NB4 (cell line): ENCODE measurements around the gene DOCK9.

ENCODE experiments used
- CTCF ChIP-seq: IDR thresholded peaks from one replicate; pipeline ENCODE4 v1.5.1; 2012; ENCODE audit warnings: low read depth, low read length
- MAX ChIP-seq: IDR thresholded peaks from 2 replicates; pipeline ENCODE4 v1.6.1; 2011; ENCODE audit warnings: low read depth, low read length
- MYC ChIP-seq: IDR thresholded peaks from 2 replicates; pipeline ENCODE4 v1.6.1; 2011; ENCODE audit warnings: low read depth, low read length

- no peak for TF ChIP-seq MYC
- no peak for TF ChIP-seq MAX
- no peak for TF ChIP-seq CTCF
These were observed 174.7 kb downstream of the DOCK9 start for GRCh38 chr13:98803111-98803561.
